Endometrium (tissue), 2 donors: Measurements from ENCODE around the gene CITED1.

Experiments used
- FAIRE-seq: peaks from 2 replicates; lab custom pipeline; 2012; peaks lifted over from hg19 to GRCh38; lab: Jason Lieb, UNC
- donor health status: control.
- donor health status: control.

The CITED1 gene

GRCh38 chrX:72270316-72270866 is 35.3 kb downstream of the CITED1 start:
- no peak for FAIRE-seq

- no peak for FAIRE-seq
Observed at GRCh38 chrX:72269671-72270251, 36.0 kb downstream of the CITED1 start.

GRCh38 chrX:72268597-72269365 is 36.9 kb downstream of the CITED1 start:
- FAIRE-seq: no peak

GRCh38 chrX:72265263-72265662 is 40.5 kb downstream of the CITED1 start:
- FAIRE-seq: no peak

- no peak for FAIRE-seq
Observed at GRCh38 chrX:72262077-72262476, 43.6 kb downstream of the CITED1 start.

- no peak for FAIRE-seq
Observed at GRCh38 chrX:72260448-72260847, 45.3 kb downstream of the CITED1 start.

GRCh38 chrX:72258174-72258573 is 47.5 kb downstream of the CITED1 start:
- FAIRE-seq: no peak

- no peak for FAIRE-seq
Observed at GRCh38 chrX:72255864-72256263, 49.9 kb downstream of the CITED1 start.

GRCh38 chrX:72255445-72255844 is 50.3 kb downstream of the CITED1 start:
- FAIRE-seq: no peak

- FAIRE-seq: no peak
Observed at GRCh38 chrX:72254816-72255215, 50.9 kb downstream of the CITED1 start.

GRCh38 chrX:72253686-72254085 is 52.0 kb downstream of the CITED1 start:
- FAIRE-seq: no peak
